Measurements from ENCODE around the gene SPRING1.

The SPRING1 gene

DNA sequence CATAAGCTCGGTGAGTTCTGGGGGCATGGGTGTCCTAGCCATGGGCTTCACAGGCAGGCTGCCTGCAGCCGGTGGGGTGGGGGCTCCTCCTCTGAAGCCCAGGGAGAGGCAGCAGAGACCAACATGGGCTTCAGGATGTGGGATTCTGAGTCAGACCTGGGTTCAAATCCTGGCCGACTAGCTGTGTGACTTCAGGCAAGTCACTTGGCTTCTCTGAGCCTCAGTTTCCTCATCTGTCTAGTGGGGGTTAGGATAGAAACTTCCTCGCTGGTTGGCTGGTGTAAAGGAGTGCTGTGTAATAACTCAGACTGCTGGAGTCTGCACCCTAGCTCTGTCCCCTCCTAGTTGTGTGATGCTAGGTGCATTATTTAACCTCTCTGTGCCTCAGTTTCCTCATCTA, 12.4 kb upstream of the SPRING1 start:
- Histone ChIP-seq H3K4me3 (ENCODE audit: insufficient read depth, low read length, poor library complexity, severe bottlenecking) (no peak overlapping the region), H3K9me2 (replicated peaks; ENCODE audit: insufficient read depth, low read length) (no peaks in the 10 kb centered on the region), H3F3A (ENCODE audit: insufficient read depth) (no peaks in the 10 kb centered on the region), H2AFZ (ENCODE audit: low read depth, low read length, severe bottlenecking) (no peak overlapping the region), H3K9me3 (ENCODE audit: insufficient read depth, low read length) (no peaks in the 10 kb centered on the region), H3K27me3 (ENCODE audit: low read length) (no peaks in the 10 kb centered on the region), H3K4me2 (ENCODE audit: low read depth, low read length, poor library complexity, severe bottlenecking) (no peak overlapping the region), H3K27ac (ENCODE audit: low read depth, low read length) (no peak overlapping the region), H3K9ac (ENCODE audit: low read length) (no peak overlapping the region), H4K20me1 (ENCODE audit: low read depth, low read length) (no peaks in the 10 kb centered on the region), H3K36me3 (ENCODE audit: low read length) (peaks cover 5% of the 10 kb centered on the region; the same call in 1 of the 2 replicates), H3K79me2 (ENCODE audit: insufficient read depth, low read length) (no peaks in the 10 kb centered on the region)
- TF ChIP-seq EZH2phosphoT487 (conservative IDR thresholded peaks at IDR 0.05; ENCODE audit: low read length) (no peak), CTCF (IDR thresholded peaks at IDR 0.05; ENCODE audit: insufficient read depth, low read length, poor library complexity, severe bottlenecking) (no peak)

DNA sequence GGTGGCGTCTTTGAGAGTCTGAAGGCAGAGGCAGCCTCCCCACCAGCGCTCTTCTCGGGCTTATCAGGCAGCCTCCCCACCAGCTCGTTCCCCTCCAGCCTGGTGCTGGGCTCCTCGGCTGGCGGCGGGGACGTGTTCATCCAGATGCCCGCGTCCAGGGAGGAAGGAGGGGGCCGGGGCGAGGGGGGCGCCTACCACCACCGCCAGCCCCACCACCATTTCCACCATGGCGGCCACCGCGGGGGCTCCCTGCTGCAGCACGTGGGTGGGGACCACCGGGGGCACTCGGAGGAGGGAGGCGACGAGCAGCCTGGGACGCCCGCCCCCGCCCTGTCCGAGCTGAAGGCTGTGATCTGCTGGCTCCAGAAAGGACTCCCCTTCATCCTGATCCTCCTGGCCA, 12.0 kb upstream of the SPRING1 start:
- H3F3A ChIP-seq (ENCODE audit: insufficient read depth): no peaks in the 10 kb centered on the region
- H3K27me3 ChIP-seq (ENCODE audit: low read length): no peaks in the 10 kb centered on the region
- no peak overlapping the region for H3K4me2 ChIP-seq (ENCODE audit: low read depth, low read length, poor library complexity, severe bottlenecking)
- H2AFZ ChIP-seq (ENCODE audit: low read depth, low read length, severe bottlenecking): no peak overlapping the region
- H3K9me2 ChIP-seq (replicated peaks; ENCODE audit: insufficient read depth, low read length): no peaks in the 10 kb centered on the region
- no peak overlapping the region for H3K4me3 ChIP-seq (ENCODE audit: insufficient read depth, low read length, poor library complexity, severe bottlenecking)
- TF ChIP-seq CTCF (IDR thresholded peaks at IDR 0.05; ENCODE audit: insufficient read depth, low read length, poor library complexity, severe bottlenecking): no peak
- TF ChIP-seq EZH2phosphoT487 (conservative IDR thresholded peaks at IDR 0.05; ENCODE audit: low read length): no peak
- no peak overlapping the region for H3K27ac ChIP-seq (ENCODE audit: low read depth, low read length)
- no peaks in the 10 kb centered on the region for H3K9me3 ChIP-seq (ENCODE audit: insufficient read depth, low read length)
- peaks cover 5% of the 10 kb centered on the region; the same call in 1 of the 2 replicates for H3K36me3 ChIP-seq (ENCODE audit: low read length)
- no peaks in the 10 kb centered on the region for H4K20me1 ChIP-seq (ENCODE audit: low read depth, low read length)
- H3K9ac ChIP-seq (ENCODE audit: low read length): no peak overlapping the region
- no peaks in the 10 kb centered on the region for H3K79me2 ChIP-seq (ENCODE audit: insufficient read depth, low read length)

GRCh38 chr12:116745554-116745953, 7.7 kb upstream of the SPRING1 start:
- TF ChIP-seq EZH2phosphoT487 (conservative IDR thresholded peaks at IDR 0.05; ENCODE audit: low read length): no peak
- TF ChIP-seq CTCF (IDR thresholded peaks at IDR 0.05; ENCODE audit: insufficient read depth, low read length, poor library complexity, severe bottlenecking): no peak
- Histone ChIP-seq H3K9me3 (ENCODE audit: insufficient read depth, low read length) (no peaks in the 10 kb centered on the region), H4K20me1 (ENCODE audit: low read depth, low read length) (no peaks in the 10 kb centered on the region), H3K4me3 (ENCODE audit: insufficient read depth, low read length, poor library complexity, severe bottlenecking) (no peak overlapping the region), H3K4me2 (ENCODE audit: low read depth, low read length, poor library complexity, severe bottlenecking) (no peak overlapping the region), H3K79me2 (ENCODE audit: insufficient read depth, low read length) (no peaks in the 10 kb centered on the region), H3K27me3 (ENCODE audit: low read length) (no peaks in the 10 kb centered on the region), H3F3A (ENCODE audit: insufficient read depth) (no peaks in the 10 kb centered on the region), H2AFZ (ENCODE audit: low read depth, low read length, severe bottlenecking) (no peak overlapping the region), H3K9ac (ENCODE audit: low read length) (no peak overlapping the region), H3K27ac (ENCODE audit: low read depth, low read length) (no peak overlapping the region), H3K9me2 (replicated peaks; ENCODE audit: insufficient read depth, low read length) (no peaks in the 10 kb centered on the region), H3K36me3 (ENCODE audit: low read length) (no peaks in the 10 kb centered on the region)
